Type B pancreatic cell (in vitro differentiated cells): ENCODE data around the gene OR13H1. TPM values are rescaled to one million over a fixed set of nuclear protein-coding genes. Genes with fewer than 3 reads are reported as not detected.
"Not testable (repeated sequence)": the region's sequence is repeated elsewhere in the genome, so short reads cannot be mapped to it uniquely, and the experiment has no call there.

Source experiments
- DNase-seq: peaks from one replicate; pipeline ENCODE4 v3.0.0; 2021; ENCODE audit warnings: mixed read lengths; ENCODE audit not compliant: unreplicated experiment; ENCODE audit errors: extremely low spot score
- H3K27ac Mint-ChIP-seq: 2 replicates; pipeline ENCODE4 v1.8.0; 2021; ENCODE audit warnings: mild to moderate bottlenecking, mixed read lengths
- H3K27me3 Mint-ChIP-seq: 2 replicates; pipeline ENCODE4 v1.8.0; 2021; ENCODE audit warnings: mixed read lengths
- H3K36me3 Mint-ChIP-seq: 2 replicates; pipeline ENCODE4 v1.8.0; 2021; ENCODE audit warnings: mixed read lengths
- H3K4me1 Mint-ChIP-seq: one replicate; pipeline ENCODE4 v1.8.0; 2021; ENCODE audit warnings: mixed read lengths; ENCODE audit not compliant: unreplicated experiment
- H3K4me3 Mint-ChIP-seq: 2 replicates; pipeline ENCODE4 v1.8.0; 2021; ENCODE audit warnings: mild to moderate bottlenecking, mixed read lengths
- H3K9me3 Mint-ChIP-seq: 2 replicates; pipeline ENCODE4 v1.8.0; 2021; ENCODE audit warnings: mixed read lengths
- CTCF ChIP-seq: fragments of 200-600 bp; sonication (generic); conservative IDR thresholded peaks from 2 replicates; pipeline ENCODE4 v1.5.0; 2021; ENCODE audit warnings: antibody characterized with exemption, mild to moderate bottlenecking
- long read RNA-seq: library from polyadenylated mRNA; unstranded; transcript quantifications from one replicate; pipeline ENCODE4 v2.0.0, GENCODE V29; 2020
- total RNA-seq: library from RNA; stranded (reverse); gene quantifications from 2 replicates; pipeline ENCODE4 v1.2.1, GENCODE V29; 2021; ENCODE audit warnings: low replicate concordance

Gene OR13H1, protein sequence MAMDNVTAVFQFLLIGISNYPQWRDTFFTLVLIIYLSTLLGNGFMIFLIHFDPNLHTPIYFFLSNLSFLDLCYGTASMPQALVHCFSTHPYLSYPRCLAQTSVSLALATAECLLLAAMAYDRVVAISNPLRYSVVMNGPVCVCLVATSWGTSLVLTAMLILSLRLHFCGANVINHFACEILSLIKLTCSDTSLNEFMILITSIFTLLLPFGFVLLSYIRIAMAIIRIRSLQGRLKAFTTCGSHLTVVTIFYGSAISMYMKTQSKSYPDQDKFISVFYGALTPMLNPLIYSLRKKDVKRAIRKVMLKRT
- total RNA-seq, result not detected in 2 replicates
- long read RNA-seq, result 0 reads

DNA sequence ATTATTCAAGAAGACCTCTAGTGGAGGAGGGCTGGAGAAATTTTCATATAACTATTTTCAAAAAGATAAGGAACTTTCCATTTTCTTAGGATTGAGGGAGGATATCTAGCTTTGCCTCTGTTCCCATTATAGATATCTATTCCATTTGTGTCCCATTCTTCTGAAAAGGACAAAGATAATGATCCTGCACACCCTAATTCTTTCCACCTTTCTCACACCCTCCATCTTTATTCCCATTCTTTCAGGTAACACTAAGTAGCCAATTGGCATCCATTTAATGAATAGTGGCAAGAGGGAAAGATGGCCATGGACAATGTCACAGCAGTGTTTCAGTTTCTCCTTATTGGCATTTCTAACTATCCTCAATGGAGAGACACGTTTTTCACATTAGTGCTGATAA lies at the start of gene OR13H1:
Gene OR13H1 (plus strand): TSS at position 301 of the 400 bp plus-strand sequence. CDS start 0 bp downstream, at position 301.
- no peak within 1 kb of the TSS for H3K27ac Mint-ChIP-seq
- no peaks in the 10 kb centered on the region for H3K9me3 Mint-ChIP-seq
- H3K4me1 Mint-ChIP-seq, result no peaks in the 10 kb centered on the region
- no peak for TF ChIP-seq CTCF
- H3K27me3 Mint-ChIP-seq, result no peaks in the 10 kb centered on the region
- DNase-seq, result no peak
- H3K36me3 Mint-ChIP-seq, result no peaks in the 10 kb centered on the region
- no peak within 1 kb of the TSS for H3K4me3 Mint-ChIP-seq

- H3K36me3 Mint-ChIP-seq, H3K9me3 Mint-ChIP-seq, H3K27ac Mint-ChIP-seq, DNase-seq, H3K4me1 Mint-ChIP-seq, H3K4me3 Mint-ChIP-seq, H3K27me3 Mint-ChIP-seq: not testable (repeated sequence)
Observed at GRCh38 chrX:131501556-131501955, 42.3 kb upstream of the OR13H1 start.

GRCh38 chrX:131513159-131513914 lies 30.5 kb upstream of the OR13H1 start:
- peaks cover 3% of the 10 kb centered on the region for H3K9me3 Mint-ChIP-seq
- H3K27me3 Mint-ChIP-seq, result no peaks in the 10 kb centered on the region
- H3K4me3 Mint-ChIP-seq, result no peak overlapping the region
- TF ChIP-seq CTCF, result no peak
- H3K27ac Mint-ChIP-seq, result no peak overlapping the region
- no peaks in the 10 kb centered on the region for H3K4me1 Mint-ChIP-seq
- no peak for DNase-seq
- H3K36me3 Mint-ChIP-seq, result peaks cover 3% of the 10 kb centered on the region

GRCh38 chrX:131521824-131522223 lies 22.1 kb upstream of the OR13H1 start:
- peaks cover 6% of the 10 kb centered on the region for H3K9me3 Mint-ChIP-seq
- no peak overlapping the region for H3K27ac Mint-ChIP-seq
- no peaks in the 10 kb centered on the region for H3K27me3 Mint-ChIP-seq
- H3K36me3 Mint-ChIP-seq, result peaks cover 8% of the 10 kb centered on the region
- no peak for TF ChIP-seq CTCF
- no peaks in the 10 kb centered on the region for H3K4me1 Mint-ChIP-seq
- no peak overlapping the region for H3K4me3 Mint-ChIP-seq
- DNase-seq, result no peak

DNA sequence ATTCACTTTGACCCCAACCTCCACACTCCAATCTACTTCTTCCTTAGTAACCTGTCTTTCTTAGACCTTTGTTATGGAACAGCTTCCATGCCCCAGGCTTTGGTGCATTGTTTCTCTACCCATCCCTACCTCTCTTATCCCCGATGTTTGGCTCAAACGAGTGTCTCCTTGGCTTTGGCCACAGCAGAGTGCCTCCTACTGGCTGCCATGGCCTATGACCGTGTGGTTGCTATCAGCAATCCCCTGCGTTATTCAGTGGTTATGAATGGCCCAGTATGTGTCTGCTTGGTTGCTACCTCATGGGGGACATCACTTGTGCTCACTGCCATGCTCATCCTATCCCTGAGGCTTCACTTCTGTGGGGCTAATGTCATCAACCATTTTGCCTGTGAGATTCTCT lies 344 bp downstream of the OR13H1 start:
- Mint-ChIP-seq H3K27me3 (no peaks in the 10 kb centered on the region), H3K36me3 (no peaks in the 10 kb centered on the region), H3K27ac (no peak overlapping the region), H3K4me3 (no peak overlapping the region), H3K9me3 (no peaks in the 10 kb centered on the region), H3K4me1 (no peaks in the 10 kb centered on the region)
- TF ChIP-seq CTCF, result no peak
- no peak for DNase-seq

DNA sequence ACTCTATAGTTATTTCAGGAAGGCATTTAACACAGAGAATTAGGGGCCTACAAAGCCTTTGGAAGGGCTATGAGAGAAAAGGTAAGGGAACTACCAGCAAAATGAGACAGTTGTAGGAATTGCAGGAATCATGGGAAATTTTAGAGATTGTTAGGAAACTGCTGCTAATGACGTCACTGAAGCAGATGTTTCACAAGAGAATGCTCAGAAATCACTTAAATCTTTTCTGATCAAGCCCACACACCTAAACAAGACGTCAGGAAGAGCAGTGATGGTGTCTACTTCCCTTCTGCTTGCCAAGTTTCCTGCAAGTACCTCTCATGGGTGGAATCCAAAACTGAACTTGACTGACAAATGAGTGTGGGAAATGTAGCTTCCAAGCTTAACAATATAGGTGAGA lies 5.1 kb downstream of the OR13H1 start:
- no peaks in the 10 kb centered on the region for H3K27me3 Mint-ChIP-seq

GRCh38 chrX:131552453-131552852 lies 8.6 kb downstream of the OR13H1 start:
- not testable (repeated sequence) for DNase-seq, H3K27me3 Mint-ChIP-seq, H3K4me3 Mint-ChIP-seq, H3K4me1 Mint-ChIP-seq, H3K27ac Mint-ChIP-seq, H3K9me3 Mint-ChIP-seq, H3K36me3 Mint-ChIP-seq

More for the DNA sequence above, 5.1 kb downstream of the OR13H1 start:
- Mint-ChIP-seq H3K4me3 (no peak overlapping the region), H3K36me3 (no peaks in the 10 kb centered on the region), H3K27ac (no peak overlapping the region), H3K4me1 (peaks cover 8% of the 10 kb centered on the region), H3K9me3 (no peaks in the 10 kb centered on the region)
- no peak for DNase-seq
- TF ChIP-seq CTCF, result no peak
